ENCODE measurements around the gene ZNF747.

- TF ChIP-seq, protein P1, sequence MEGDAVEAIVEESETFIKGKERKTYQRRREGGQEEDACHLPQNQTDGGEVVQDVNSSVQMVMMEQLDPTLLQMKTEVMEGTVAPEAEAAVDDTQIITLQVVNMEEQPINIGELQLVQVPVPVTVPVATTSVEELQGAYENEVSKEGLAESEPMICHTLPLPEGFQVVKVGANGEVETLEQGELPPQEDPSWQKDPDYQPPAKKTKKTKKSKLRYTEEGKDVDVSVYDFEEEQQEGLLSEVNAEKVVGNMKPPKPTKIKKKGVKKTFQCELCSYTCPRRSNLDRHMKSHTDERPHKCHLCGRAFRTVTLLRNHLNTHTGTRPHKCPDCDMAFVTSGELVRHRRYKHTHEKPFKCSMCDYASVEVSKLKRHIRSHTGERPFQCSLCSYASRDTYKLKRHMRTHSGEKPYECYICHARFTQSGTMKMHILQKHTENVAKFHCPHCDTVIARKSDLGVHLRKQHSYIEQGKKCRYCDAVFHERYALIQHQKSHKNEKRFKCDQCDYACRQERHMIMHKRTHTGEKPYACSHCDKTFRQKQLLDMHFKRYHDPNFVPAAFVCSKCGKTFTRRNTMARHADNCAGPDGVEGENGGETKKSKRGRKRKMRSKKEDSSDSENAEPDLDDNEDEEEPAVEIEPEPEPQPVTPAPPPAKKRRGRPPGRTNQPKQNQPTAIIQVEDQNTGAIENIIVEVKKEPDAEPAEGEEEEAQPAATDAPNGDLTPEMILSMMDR (IDR thresholded peaks at IDR 0.05), result no peak
- no peak for TF ChIP-seq POLR2A (IDR thresholded peaks at IDR 0.05)
These were observed 27.4 kb upstream of the ZNF747 start for GRCh38 chr16:30562021-30562420.

Measured in prostate gland (tissue), 2 donors.